Astrocyte (in vitro differentiated cells and primary cell): ENCODE results near the gene MYPOP. TPM values are rescaled to one million over a fixed set of nuclear protein-coding genes. Genes with fewer than 3 reads are reported as not detected.
A peak's percentile ranks its signal among the peaks of the same experiment; 100 is the strongest.

Experiments used
- DNase-seq: peaks from one replicate; pipeline ENCODE4 v3.0.0-alpha.2; 2010; ENCODE audit warnings: low read depth
- FAIRE-seq: peaks from 2 replicates; lab custom pipeline; 2011; peaks lifted over from hg19 to GRCh38; lab: Jason Lieb, UNC
- H2AFZ ChIP-seq: 2 replicates; pipeline ENCODE4 v1.6.0; 2012; ENCODE audit warnings: low read depth, low read length, inconsistent platforms
- H3K27ac ChIP-seq: 2 replicates; pipeline ENCODE4 v1.5.1; 2011; ENCODE audit warnings: low read depth, low read length, inconsistent platforms
- H3K27me3 ChIP-seq: 2 replicates; pipeline ENCODE4 v1.6.0; 2011; ENCODE audit warnings: low read length, inconsistent platforms; ENCODE audit not compliant: insufficient read depth
- H3K36me3 ChIP-seq: 2 replicates; pipeline ENCODE4 v1.5.1; 2011; ENCODE audit warnings: low read length, inconsistent platforms; ENCODE audit not compliant: insufficient read depth
- H3K4me1 ChIP-seq: 2 replicates; pipeline ENCODE4 v1.5.1; 2011; ENCODE audit warnings: low read length, inconsistent platforms; ENCODE audit not compliant: insufficient read depth
- H3K4me2 ChIP-seq: 2 replicates; pipeline ENCODE4 v1.6.0; 2012; ENCODE audit warnings: low read length, inconsistent platforms
- H3K4me3 ChIP-seq: 2 replicates; pipeline ENCODE4 v1.5.1; 2011; ENCODE audit warnings: low read depth, mild to moderate bottlenecking, low read length, inconsistent platforms; ENCODE audit not compliant: insufficient read depth
- H3K79me2 ChIP-seq: 2 replicates; pipeline ENCODE4 v1.6.0; 2012; ENCODE audit warnings: mild to moderate bottlenecking, low read length, inconsistent platforms; ENCODE audit not compliant: insufficient read depth
- H3K9ac ChIP-seq: 2 replicates; pipeline ENCODE4 v1.6.0; 2012; ENCODE audit warnings: mild to moderate bottlenecking, low read length, inconsistent platforms
- H3K9me3 ChIP-seq: 2 replicates; pipeline ENCODE4 v1.5.1; 2012; ENCODE audit warnings: low read depth, mild to moderate bottlenecking, low read length, inconsistent platforms; ENCODE audit not compliant: insufficient read depth
- H4K20me1 ChIP-seq: 2 replicates; pipeline ENCODE4 v1.6.0; 2012; ENCODE audit warnings: low read length, inconsistent platforms; ENCODE audit not compliant: insufficient read depth
- H3K27ac Mint-ChIP-seq: one replicate; pipeline ENCODE4 v1.8.0; 2021; ENCODE audit warnings: mild to moderate bottlenecking, mixed read lengths; ENCODE audit not compliant: unreplicated experiment
- H3K27me3 Mint-ChIP-seq: one replicate; pipeline ENCODE4 v1.8.0; 2021; ENCODE audit warnings: low read depth, mixed read lengths; ENCODE audit not compliant: unreplicated experiment
- H3K36me3 Mint-ChIP-seq: one replicate; pipeline ENCODE4 v1.8.0; 2021; ENCODE audit warnings: low read depth, mixed read lengths; ENCODE audit not compliant: unreplicated experiment
- H3K4me1 Mint-ChIP-seq: one replicate; pipeline ENCODE4 v1.8.0; 2021; ENCODE audit warnings: low read depth, mixed read lengths; ENCODE audit not compliant: unreplicated experiment
- H3K4me3 Mint-ChIP-seq: one replicate; pipeline ENCODE4 v1.8.0; 2021; ENCODE audit warnings: mild to moderate bottlenecking, moderate library complexity, mixed read lengths; ENCODE audit not compliant: unreplicated experiment
- H3K9me3 Mint-ChIP-seq: one replicate; pipeline ENCODE4 v1.8.0; 2021; ENCODE audit warnings: mild to moderate bottlenecking, mixed read lengths; ENCODE audit not compliant: unreplicated experiment
- CTCF ChIP-seq: IDR thresholded peaks from 2 replicates; pipeline ENCODE4 v1.5.1; 2011; ENCODE audit warnings: low read depth, mild to moderate bottlenecking, inconsistent platforms, low read length, moderate library complexity; ENCODE audit not compliant: insufficient read depth
- EZH2 ChIP-seq: IDR thresholded peaks from 2 replicates; pipeline ENCODE4 v1.6.1; 2012; ENCODE audit warnings: mild to moderate bottlenecking, low read length, inconsistent platforms; ENCODE audit not compliant: insufficient read depth
- total RNA-seq: library from RNA; stranded (reverse); gene quantifications from 2 replicates; pipeline ENCODE4 v1.2.1, GENCODE V29; 2021

The MYPOP gene
- total RNA-seq, 1 donor from 2014 or later: 11.0 TPM

GRCh38 chr19:45876161-45876410 lies 26.3 kb downstream of the MYPOP start:
- Histone ChIP-seq H3K4me1 (peaks cover 11% of the 10 kb centered on the region), H3K4me2 (peak overlapping the region; percentile 76), H3K27me3 (no peaks in the 10 kb centered on the region), H3K79me2 (no peaks in the 10 kb centered on the region), H2AFZ (peak overlapping the region; percentile 83), H4K20me1 (no peaks in the 10 kb centered on the region), H3K4me3 (no peak overlapping the region), H3K9me3 (no peaks in the 10 kb centered on the region), H3K27ac (no peak overlapping the region), H3K36me3 (no peaks in the 10 kb centered on the region), H3K9ac (peak overlapping the region; percentile 69)
- FAIRE-seq (no peak), DNase-seq (no peak)
- TF ChIP-seq CTCF (no peak), EZH2 (no peak)
- H3K27ac Mint-ChIP-seq: peak overlapping the region; percentile 12
- H3K9me3 Mint-ChIP-seq: no peaks in the 10 kb centered on the region
- H3K27me3 Mint-ChIP-seq: peaks cover 2% of the 10 kb centered on the region
- H3K4me1 Mint-ChIP-seq: peaks cover 7% of the 10 kb centered on the region
- peaks cover 2% of the 10 kb centered on the region for H3K36me3 Mint-ChIP-seq
- H3K4me3 Mint-ChIP-seq: peak overlapping the region; percentile 64

GRCh38 chr19:45874620-45874966 lies 27.8 kb downstream of the MYPOP start:
- Histone ChIP-seq H3K4me1 (peaks cover 11% of the 10 kb centered on the region), H3K9ac (no peak overlapping the region), H3K27me3 (no peaks in the 10 kb centered on the region), H4K20me1 (no peaks in the 10 kb centered on the region), H3K27ac (no peak overlapping the region), H2AFZ (no peak overlapping the region), H3K36me3 (no peaks in the 10 kb centered on the region), H3K4me2 (no peak overlapping the region), H3K79me2 (no peaks in the 10 kb centered on the region), H3K9me3 (no peaks in the 10 kb centered on the region), H3K4me3 (no peak overlapping the region)
- no peak for DNase-seq
- Mint-ChIP-seq H3K4me3 (no peak overlapping the region), H3K4me1 (peaks cover 5% of the 10 kb centered on the region), H3K9me3 (no peaks in the 10 kb centered on the region), H3K36me3 (no peaks in the 10 kb centered on the region), H3K27ac (peak overlapping the region; percentile 2), H3K27me3 (no peaks in the 10 kb centered on the region)
- TF ChIP-seq EZH2 (no peak), CTCF (no peak)
- no peak for FAIRE-seq

GRCh38 chr19:45873219-45873772 lies 29.1 kb downstream of the MYPOP start:
- H3K36me3 Mint-ChIP-seq: no peaks in the 10 kb centered on the region
- H3K27me3 Mint-ChIP-seq: no peaks in the 10 kb centered on the region
- no peak overlapping the region for H3K27ac Mint-ChIP-seq
- H3K4me3 Mint-ChIP-seq: no peak overlapping the region
- H3K27me3 ChIP-seq: no peaks in the 10 kb centered on the region
- H4K20me1 ChIP-seq: no peaks in the 10 kb centered on the region
- peaks cover 11% of the 10 kb centered on the region for H3K4me1 ChIP-seq
- H3K4me2 ChIP-seq: no peak overlapping the region
- no peaks in the 10 kb centered on the region for H3K4me1 Mint-ChIP-seq
- no peak overlapping the region for H2AFZ ChIP-seq
- no peaks in the 10 kb centered on the region for H3K9me3 ChIP-seq
- no peaks in the 10 kb centered on the region for H3K79me2 ChIP-seq
- no peak overlapping the region for H3K27ac ChIP-seq
- H3K4me3 ChIP-seq: no peak overlapping the region
- no peaks in the 10 kb centered on the region for H3K36me3 ChIP-seq
- no peak for FAIRE-seq
- H3K9me3 Mint-ChIP-seq: no peaks in the 10 kb centered on the region
- no peak for DNase-seq
- no peak overlapping the region for H3K9ac ChIP-seq
- no peak for TF ChIP-seq CTCF
- no peak for TF ChIP-seq EZH2
